H1 (cell line): ENCODE data around the gene KIF13A.

Source experiments
- ASH2L ChIP-seq: fragments of 200-600, 300-600 bp; sonication (generic); IDR thresholded peaks from one replicate; pipeline ENCODE4 v1.7.1; 2017; ENCODE audit warnings: low read length
- CHD2 ChIP-seq: IDR thresholded peaks from 2 replicates; pipeline ENCODE4 v1.6.1; 2012; ENCODE audit warnings: low read length, improper control_type of control experiment
- EZH2 ChIP-seq: fragments of 200-600 bp; sonication (generic); IDR thresholded peaks from 2 replicates; pipeline ENCODE4 v1.7.1; 2012; ENCODE audit warnings: low read depth, mild to moderate bottlenecking, moderate library complexity, low read length, inconsistent platforms; ENCODE audit not compliant: severe bottlenecking
- POLR2A ChIP-seq, 2 experiments: IDR thresholded peaks; 1 replicate in 1 of 2; 2 replicates in 1 of 2; pipeline ENCODE4 v1.6.1; 2011; ENCODE audit warnings: low read depth in 2 of 2, low read length in 2 of 2, mild to moderate bottlenecking in 2 of 2; ENCODE audit errors: control extremely low read depth in 1 of 2
- RXRA ChIP-seq: IDR thresholded peaks from 2 replicates; pipeline ENCODE4 v1.6.1; 2011; ENCODE audit warnings: low read depth, mild to moderate bottlenecking, low read length, moderate library complexity; ENCODE audit not compliant: insufficient read depth
- SIN3A ChIP-seq, 2 experiments: IDR thresholded peaks in 1 of 2; conservative IDR thresholded peaks in 1 of 2; 2 replicates each; pipeline ENCODE4 v1.6.1; 2011 to 2012; ENCODE audit warnings: low read length in 2 of 2, improper control_type of control experiment in 1 of 2, low read depth in 1 of 2, mild to moderate bottlenecking in 1 of 2
- TAF1 ChIP-seq: IDR thresholded peaks from 2 replicates; pipeline ENCODE4 v1.6.1; 2011; ENCODE audit warnings: mild to moderate bottlenecking, low read depth, low read length
- TF ChIP-seq, protein P1 (sequence below), 3 experiments: IDR thresholded peaks; 1 replicate in 2 of 3; 2 replicates in 1 of 3; pipeline versions ENCODE4 v1.5.1 to v1.6.1; 2011; ENCODE audit warnings: low read length in 3 of 3, mild to moderate bottlenecking in 3 of 3, inconsistent platforms in 2 of 3, low read depth in 1 of 3, moderate library complexity in 1 of 3; ENCODE audit not compliant: insufficient read depth in 1 of 3; ENCODE audit errors: control extremely low read depth in 1 of 3

DNA sequence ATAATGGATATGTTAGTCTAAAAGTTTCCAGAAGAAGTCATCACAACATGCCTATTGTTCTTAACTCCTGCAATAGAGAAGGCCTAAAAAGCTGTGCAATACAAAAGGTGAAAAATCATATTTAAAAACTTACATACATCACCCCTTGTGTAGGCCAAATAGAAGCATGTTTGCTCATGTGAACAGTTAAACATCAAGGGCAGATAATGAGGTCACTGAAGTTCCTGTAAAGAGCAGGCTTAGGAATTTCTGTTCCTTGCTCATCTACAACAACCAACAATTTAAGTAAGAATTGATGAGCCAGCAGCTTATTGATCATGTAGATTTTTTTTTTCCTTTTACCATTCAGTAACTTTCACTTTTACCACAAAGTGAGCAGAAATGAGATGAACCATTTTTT lies 273.3 kb downstream of the KIF13A start:
- TF ChIP-seq RXRA (no peak), CHD2 (no peak), POLR2A (IDR thresholded peaks at IDR 0.05; ENCODE audit: control extremely low read depth in 1 of 2, low read depth in 2 of 2, low read length in 2 of 2) (no peak), TAF1 (no peak), EZH2 (no peak), ASH2L (no peak), SIN3A (conservative IDR thresholded peaks at IDR 0.05 in 1 of 2, IDR thresholded peaks at IDR 0.05 in 1 of 2; ENCODE audit: low read depth in 1 of 2, low read length in 2 of 2) (no peak)
- TF ChIP-seq, protein P1, sequence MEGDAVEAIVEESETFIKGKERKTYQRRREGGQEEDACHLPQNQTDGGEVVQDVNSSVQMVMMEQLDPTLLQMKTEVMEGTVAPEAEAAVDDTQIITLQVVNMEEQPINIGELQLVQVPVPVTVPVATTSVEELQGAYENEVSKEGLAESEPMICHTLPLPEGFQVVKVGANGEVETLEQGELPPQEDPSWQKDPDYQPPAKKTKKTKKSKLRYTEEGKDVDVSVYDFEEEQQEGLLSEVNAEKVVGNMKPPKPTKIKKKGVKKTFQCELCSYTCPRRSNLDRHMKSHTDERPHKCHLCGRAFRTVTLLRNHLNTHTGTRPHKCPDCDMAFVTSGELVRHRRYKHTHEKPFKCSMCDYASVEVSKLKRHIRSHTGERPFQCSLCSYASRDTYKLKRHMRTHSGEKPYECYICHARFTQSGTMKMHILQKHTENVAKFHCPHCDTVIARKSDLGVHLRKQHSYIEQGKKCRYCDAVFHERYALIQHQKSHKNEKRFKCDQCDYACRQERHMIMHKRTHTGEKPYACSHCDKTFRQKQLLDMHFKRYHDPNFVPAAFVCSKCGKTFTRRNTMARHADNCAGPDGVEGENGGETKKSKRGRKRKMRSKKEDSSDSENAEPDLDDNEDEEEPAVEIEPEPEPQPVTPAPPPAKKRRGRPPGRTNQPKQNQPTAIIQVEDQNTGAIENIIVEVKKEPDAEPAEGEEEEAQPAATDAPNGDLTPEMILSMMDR (IDR thresholded peaks at IDR 0.05; ENCODE audit: control extremely low read depth in 1 of 3, insufficient read depth in 1 of 3, low read depth in 1 of 3, low read length in 3 of 3), result no peak
